Measurements from ENCODE around the gene RHOBTB1.

RHOBTB1 gene

GRCh38 chr10:60989400-60989876, 45.5 kb upstream of the RHOBTB1 start:
- no peaks in the 10 kb centered on the region for H3K27me3 ChIP-seq (ENCODE audit: low read length)
- H2AFZ ChIP-seq (ENCODE audit: low read depth, low read length, severe bottlenecking) = no peak overlapping the region
- H3F3A ChIP-seq (ENCODE audit: insufficient read depth) = no peaks in the 10 kb centered on the region
- no peak overlapping the region for H3K4me2 ChIP-seq (ENCODE audit: low read depth, low read length, poor library complexity, severe bottlenecking)
- H3K9me3 ChIP-seq (ENCODE audit: insufficient read depth, low read length) = no peaks in the 10 kb centered on the region
- H3K9ac ChIP-seq (ENCODE audit: low read length) = no peak overlapping the region
- peak overlapping the region; percentile 3; the same call in 1 of the 2 replicates for H3K27ac ChIP-seq (ENCODE audit: low read depth, low read length)
- H4K20me1 ChIP-seq (ENCODE audit: low read depth, low read length) = no peaks in the 10 kb centered on the region
- TF ChIP-seq EZH2phosphoT487 (conservative IDR thresholded peaks at IDR 0.05; ENCODE audit: low read length) = no peak
- TF ChIP-seq, protein P1, sequence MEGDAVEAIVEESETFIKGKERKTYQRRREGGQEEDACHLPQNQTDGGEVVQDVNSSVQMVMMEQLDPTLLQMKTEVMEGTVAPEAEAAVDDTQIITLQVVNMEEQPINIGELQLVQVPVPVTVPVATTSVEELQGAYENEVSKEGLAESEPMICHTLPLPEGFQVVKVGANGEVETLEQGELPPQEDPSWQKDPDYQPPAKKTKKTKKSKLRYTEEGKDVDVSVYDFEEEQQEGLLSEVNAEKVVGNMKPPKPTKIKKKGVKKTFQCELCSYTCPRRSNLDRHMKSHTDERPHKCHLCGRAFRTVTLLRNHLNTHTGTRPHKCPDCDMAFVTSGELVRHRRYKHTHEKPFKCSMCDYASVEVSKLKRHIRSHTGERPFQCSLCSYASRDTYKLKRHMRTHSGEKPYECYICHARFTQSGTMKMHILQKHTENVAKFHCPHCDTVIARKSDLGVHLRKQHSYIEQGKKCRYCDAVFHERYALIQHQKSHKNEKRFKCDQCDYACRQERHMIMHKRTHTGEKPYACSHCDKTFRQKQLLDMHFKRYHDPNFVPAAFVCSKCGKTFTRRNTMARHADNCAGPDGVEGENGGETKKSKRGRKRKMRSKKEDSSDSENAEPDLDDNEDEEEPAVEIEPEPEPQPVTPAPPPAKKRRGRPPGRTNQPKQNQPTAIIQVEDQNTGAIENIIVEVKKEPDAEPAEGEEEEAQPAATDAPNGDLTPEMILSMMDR (IDR thresholded peaks at IDR 0.05; ENCODE audit: insufficient read depth, low read length, poor library complexity, severe bottlenecking) = no peak
- no peaks in the 10 kb centered on the region for H3K9me2 ChIP-seq (replicated peaks; ENCODE audit: insufficient read depth, low read length)
- H3K4me3 ChIP-seq (ENCODE audit: insufficient read depth, low read length, poor library complexity, severe bottlenecking) = no peak overlapping the region
- H3K36me3 ChIP-seq (ENCODE audit: low read length) = no peaks in the 10 kb centered on the region
- H3K79me2 ChIP-seq (ENCODE audit: insufficient read depth, low read length) = no peaks in the 10 kb centered on the region

- Histone ChIP-seq H3K4me2 (ENCODE audit: low read depth, low read length, poor library complexity, severe bottlenecking) (no peak overlapping the region), H3K9me2 (replicated peaks; ENCODE audit: insufficient read depth, low read length) (no peaks in the 10 kb centered on the region), H2AFZ (ENCODE audit: low read depth, low read length, severe bottlenecking) (no peak overlapping the region), H3K27ac (ENCODE audit: low read depth, low read length) (no peak overlapping the region), H3K9ac (ENCODE audit: low read length) (no peak overlapping the region), H3K79me2 (ENCODE audit: insufficient read depth, low read length) (no peaks in the 10 kb centered on the region), H3K4me3 (ENCODE audit: insufficient read depth, low read length, poor library complexity, severe bottlenecking) (no peak overlapping the region), H3F3A (ENCODE audit: insufficient read depth) (no peaks in the 10 kb centered on the region), H3K36me3 (ENCODE audit: low read length) (no peaks in the 10 kb centered on the region), H3K9me3 (ENCODE audit: insufficient read depth, low read length) (no peaks in the 10 kb centered on the region), H4K20me1 (ENCODE audit: low read depth, low read length) (no peaks in the 10 kb centered on the region), H3K27me3 (ENCODE audit: low read length) (no peaks in the 10 kb centered on the region)
- TF ChIP-seq, protein P1 (IDR thresholded peaks at IDR 0.05; ENCODE audit: insufficient read depth, low read length, poor library complexity, severe bottlenecking) = no peak
- no peak for TF ChIP-seq EZH2phosphoT487 (conservative IDR thresholded peaks at IDR 0.05; ENCODE audit: low read length)
Observed at GRCh38 chr10:60986791-60987190, 42.8 kb upstream of the RHOBTB1 start.

GRCh38 chr10:60985951-60986350, 42.0 kb upstream of the RHOBTB1 start:
- Histone ChIP-seq H3K27me3 (ENCODE audit: low read length) (no peaks in the 10 kb centered on the region), H3K9me2 (replicated peaks; ENCODE audit: insufficient read depth, low read length) (no peaks in the 10 kb centered on the region), H3K79me2 (ENCODE audit: insufficient read depth, low read length) (no peaks in the 10 kb centered on the region), H4K20me1 (ENCODE audit: low read depth, low read length) (no peaks in the 10 kb centered on the region), H3K27ac (ENCODE audit: low read depth, low read length) (no peak overlapping the region), H3K36me3 (ENCODE audit: low read length) (no peaks in the 10 kb centered on the region), H3K4me3 (ENCODE audit: insufficient read depth, low read length, poor library complexity, severe bottlenecking) (no peak overlapping the region), H2AFZ (ENCODE audit: low read depth, low read length, severe bottlenecking) (no peak overlapping the region), H3K9me3 (ENCODE audit: insufficient read depth, low read length) (no peaks in the 10 kb centered on the region), H3F3A (ENCODE audit: insufficient read depth) (no peaks in the 10 kb centered on the region), H3K4me2 (ENCODE audit: low read depth, low read length, poor library complexity, severe bottlenecking) (no peak overlapping the region), H3K9ac (ENCODE audit: low read length) (no peak overlapping the region)
- TF ChIP-seq, protein P1 (IDR thresholded peaks at IDR 0.05; ENCODE audit: insufficient read depth, low read length, poor library complexity, severe bottlenecking) = no peak
- TF ChIP-seq EZH2phosphoT487 (conservative IDR thresholded peaks at IDR 0.05; ENCODE audit: low read length) = no peak

All from SU-DHL-6 (cell line).